IMR-90 (cell line): Measurements from ENCODE around the gene ZNF544. TPM values are rescaled to one million over a fixed set of nuclear protein-coding genes. Genes with fewer than 3 reads are reported as not detected.

Source experiments
- ATAC-seq: fragments of 200-7000 bp; cut with Tn5 transposase; 2 replicates; pipeline ENCODE4 v1.9.1; 2020; ENCODE audit warnings: low read depth, mild to moderate bottlenecking, moderate library complexity
- BruUV-seq: library from RNA; stranded (reverse); fragments of 400-500 nt; replicated peaks from 2 replicates; lab custom pipeline; 2021; lab: Mats Ljungman, UMichigan
- CTCF ChIA-PET: fragments of 300-600 bp; formaldehyde crosslinking; extraction: SDS; loops from one replicate; lab custom pipeline; 2021; ENCODE audit warnings: antibody characterized with exemption; lab: Yijun Ruan, JAX
- POLR2A ChIA-PET: fragments of 300-600 bp; sonication (Branson Sonifier 250); formaldehyde crosslinking; loops from one replicate; lab custom pipeline; 2022; ENCODE audit warnings: antibody characterized with exemption; ENCODE audit not compliant: unreplicated experiment; lab: Charles Lee
- DNase-seq: peaks from one replicate; pipeline ENCODE4 v3.0.0; 2013
- H2AFZ ChIP-seq: replicated peaks from 2 replicates; pipeline ENCODE3; 2013; ENCODE audit warnings: low read length, mild to moderate bottlenecking; ENCODE audit not compliant: poor library complexity
- H2AK5ac ChIP-seq: 2 replicates; pipeline ENCODE4 v1.6.1; 2013; ENCODE audit warnings: low read depth, low read length, inconsistent platforms
- H2AK9ac ChIP-seq: replicated peaks from 2 replicates; pipeline ENCODE3; 2013; ENCODE audit warnings: mild to moderate bottlenecking, low read depth, low read length, moderate library complexity; ENCODE audit not compliant: poor library complexity
- H2BK120ac ChIP-seq: 2 replicates; pipeline ENCODE4 v1.6.1; 2013; ENCODE audit warnings: low read depth, low read length, inconsistent platforms
- H2BK15ac ChIP-seq: 3 replicates; pipeline ENCODE4 v1.6.1; 2013; ENCODE audit warnings: low read depth, low read length, inconsistent platforms
- H2BK20ac ChIP-seq: 2 replicates; pipeline ENCODE4 v1.6.1; 2013; ENCODE audit warnings: low read depth, mild to moderate bottlenecking, inconsistent platforms, low read length, moderate library complexity
- H2BK5ac ChIP-seq: 2 replicates; pipeline ENCODE4 v1.6.1; 2013; ENCODE audit warnings: mild to moderate bottlenecking, low read depth, low read length, inconsistent platforms; ENCODE audit not compliant: poor library complexity, severe bottlenecking
- H3K14ac ChIP-seq: replicated peaks from 2 replicates; pipeline ENCODE4 v1.6.1; 2013; ENCODE audit warnings: low read depth, low read length, inconsistent platforms
- H3K18ac ChIP-seq: 2 replicates; pipeline ENCODE4 v1.6.1; 2013; ENCODE audit warnings: low read depth, low read length, control low read depth
- H3K23ac ChIP-seq: 2 replicates; pipeline ENCODE4 v1.6.1; 2013; ENCODE audit warnings: low read depth, low read length, inconsistent platforms
- H3K27ac ChIP-seq: 2 replicates; pipeline ENCODE4 v1.5.1; 2013; ENCODE audit warnings: mild to moderate bottlenecking, control low read depth, low read length; ENCODE audit not compliant: insufficient read depth
- H3K27me3 ChIP-seq: 2 replicates; pipeline ENCODE4 v1.6.1; 2013; ENCODE audit warnings: low read length; ENCODE audit not compliant: control insufficient read depth, insufficient read depth
- H3K36me3 ChIP-seq: 2 replicates; pipeline ENCODE4 v1.6.1; 2013; ENCODE audit warnings: low read length, mixed read lengths; ENCODE audit not compliant: control insufficient read depth, insufficient read depth
- H3K4ac ChIP-seq: 2 replicates; pipeline ENCODE4 v1.6.1; 2013; ENCODE audit warnings: low read depth, low read length, inconsistent platforms
- H3K4me1 ChIP-seq: 2 replicates; pipeline ENCODE4 v1.6.1; 2013; ENCODE audit warnings: low read length, mixed read lengths; ENCODE audit not compliant: control insufficient read depth, insufficient read depth
- H3K4me2 ChIP-seq: 2 replicates; pipeline ENCODE4 v1.6.1; 2013; ENCODE audit warnings: low read depth, mild to moderate bottlenecking, control low read depth, low read length, moderate library complexity
- H3K4me3 ChIP-seq: 2 replicates; pipeline ENCODE4 v1.5.1; 2013; ENCODE audit warnings: low read depth, mild to moderate bottlenecking, control low read depth, low read length, moderate library complexity; ENCODE audit not compliant: insufficient read depth
- H3K56ac ChIP-seq: 2 replicates; pipeline ENCODE4 v1.6.1; 2013; ENCODE audit warnings: low read length, inconsistent platforms; ENCODE audit not compliant: insufficient read depth; ENCODE audit errors: extremely low read depth
- H3K79me1 ChIP-seq, 2 experiments: 2 replicates each; pipeline ENCODE4 v1.6.1; 2013; ENCODE audit warnings: low read length in 2 of 2, inconsistent platforms in 1 of 2, low read depth in 1 of 2
- H3K9ac ChIP-seq: 2 replicates; pipeline ENCODE4 v1.6.1; 2013; ENCODE audit warnings: low read depth, low read length, control low read depth
- H3K9me1 ChIP-seq: 2 replicates; pipeline ENCODE4 v1.6.1; 2013; ENCODE audit warnings: low read length, inconsistent platforms; ENCODE audit not compliant: insufficient read depth
- H3K9me3 ChIP-seq: 2 replicates; pipeline ENCODE4 v1.6.1; 2013; ENCODE audit warnings: low read length; ENCODE audit not compliant: control insufficient read depth, insufficient read depth
- H4K20me1 ChIP-seq: 2 replicates; pipeline ENCODE4 v1.6.1; 2013; ENCODE audit warnings: low read length, inconsistent platforms; ENCODE audit not compliant: insufficient read depth
- H4K5ac ChIP-seq: 2 replicates; pipeline ENCODE4 v1.6.1; 2013; ENCODE audit warnings: mild to moderate bottlenecking, low read depth, low read length, control low read depth
- H4K8ac ChIP-seq, 2 experiments: 2 replicates each; pipeline ENCODE4 v1.6.1; 2013; ENCODE audit warnings: low read depth in 2 of 2, low read length in 2 of 2, control low read depth in 1 of 2, inconsistent platforms in 1 of 2
- H4K91ac ChIP-seq: 2 replicates; pipeline ENCODE4 v1.6.1; 2013; ENCODE audit warnings: low read depth, low read length, inconsistent platforms; ENCODE audit not compliant: insufficient read depth
- BHLHE40 ChIP-seq: fragments of 150-350 bp; IDR thresholded peaks from 2 replicates; pipeline ENCODE4 v1.6.1; 2016; ENCODE audit warnings: mild to moderate bottlenecking, low read depth, low read length
- CEBPB ChIP-seq: IDR thresholded peaks from 2 replicates; pipeline ENCODE4 v1.6.1; 2012; ENCODE audit warnings: low read depth, low read length, improper control_type of control experiment
- CHD1 ChIP-seq: IDR thresholded peaks from 2 replicates; pipeline ENCODE4 v1.6.1; 2012; ENCODE audit warnings: low read depth, low read length, improper control_type of control experiment
- FOS ChIP-seq: fragments of 150-350 bp; IDR thresholded peaks from 2 replicates; pipeline ENCODE4 v1.6.1; 2016; ENCODE audit warnings: low read depth, low read length
- MAFK ChIP-seq: IDR thresholded peaks from 2 replicates; pipeline ENCODE4 v1.6.1; 2012; ENCODE audit warnings: low read depth, low read length, improper control_type of control experiment
- MAZ ChIP-seq: IDR thresholded peaks from 2 replicates; pipeline ENCODE4 v1.6.1; 2012; ENCODE audit warnings: low read depth, mild to moderate bottlenecking, low read length, improper control_type of control experiment, moderate library complexity, borderline replicate concordance
- MXI1 ChIP-seq: IDR thresholded peaks from 2 replicates; pipeline ENCODE4 v1.6.1; 2012; ENCODE audit warnings: low read depth, mild to moderate bottlenecking, low read length, moderate library complexity, borderline replicate concordance
- NFE2L2 ChIP-seq: fragments of 150-350 bp; IDR thresholded peaks from 2 replicates; pipeline ENCODE4 v1.6.1; 2016; ENCODE audit warnings: low read depth, mild to moderate bottlenecking, low read length
- RAD21 ChIP-seq: IDR thresholded peaks from 2 replicates; pipeline ENCODE4 v1.6.1; 2012; ENCODE audit warnings: low read length, improper control_type of control experiment
- RCOR1 ChIP-seq: IDR thresholded peaks from 2 replicates; pipeline ENCODE4 v1.6.1; 2012; ENCODE audit warnings: mild to moderate bottlenecking, low read length, improper control_type of control experiment; ENCODE audit not compliant: insufficient replicate concordance
- RFX5 ChIP-seq: IDR thresholded peaks from 2 replicates; pipeline ENCODE4 v1.8.0; 2012; ENCODE audit warnings: low read depth, mild to moderate bottlenecking, low read length, moderate library complexity
- SMC3 ChIP-seq: fragments of 150-350 bp; IDR thresholded peaks from 2 replicates; pipeline ENCODE4 v1.6.1; 2016; ENCODE audit warnings: low read depth, mild to moderate bottlenecking, antibody characterized with exemption, low read length, moderate library complexity
- WGBS, 2 experiments: methylation state at CpG; one replicate each; pipeline versions ENCODE4 v1.1.5 to v1.1.7; 2013; ENCODE audit warnings: missing lambda C conversion rate in 2 of 2; ENCODE audit not compliant: insufficient read length in 1 of 2; ENCODE audit errors: extremely low coverage in 2 of 2; 5-methylcytosine and 5-hydroxymethylcytosine counted together
- dilution Hi-C: fragments of 300-500 bp; cut with HindIII; formaldehyde crosslinking; loops from one replicate; pipeline ENCODE4 v1.14.3; 2018; ENCODE audit warnings: low sequenced_read_pairs; ENCODE audit not compliant: unreplicated experiment
- in situ Hi-C: fragments of 300-500 bp; cut with MboI; formaldehyde crosslinking; loops from 3 replicates; pipeline ENCODE4 v1.14.3; 2019; ENCODE audit warnings: low sequenced_read_pairs, inconsistent platforms, mixed read lengths
- intact Hi-C: fragments of 100-400 bp; cut with micrococcal nuclease; formaldehyde crosslinking; loops from 2 replicates; pipeline ENCODE4 v1.10.0; 2022
- polyA plus RNA-seq, 3 experiments: library from polyadenylated mRNA; depleted of rRNA; stranded (reverse); fragments of >200 nt; gene quantifications; 2 replicates each; pipeline ENCODE4 v1.2.3, GENCODE V29; 2012; ENCODE audit warnings: low replicate concordance in 1 of 3
- total RNA-seq: library from RNA; depleted of rRNA; stranded (reverse); fragments of >200 nt; gene quantifications from 2 replicates; pipeline ENCODE4 v1.2.3, GENCODE V29; 2012
- TF ChIP-seq, protein P1 (sequence below): fragments of 150-350 bp; IDR thresholded peaks from 2 replicates; pipeline ENCODE4 v1.6.1; 2017; ENCODE audit warnings: mild to moderate bottlenecking, antibody characterized with exemption, low read length, low read depth
- TF ChIP-seq, protein P2 (sequence below): fragments of 150-350 bp; IDR thresholded peaks from 2 replicates; pipeline ENCODE4 v1.6.1; 2016; ENCODE audit warnings: low read depth, mild to moderate bottlenecking, low read length, moderate library complexity, borderline replicate concordance

The ZNF544 gene
- total and polyA plus RNA-seq, 2 of the 4 experiments (the other 2 are of a cell fraction), result 19.3 to 45.9 TPM

DNA sequence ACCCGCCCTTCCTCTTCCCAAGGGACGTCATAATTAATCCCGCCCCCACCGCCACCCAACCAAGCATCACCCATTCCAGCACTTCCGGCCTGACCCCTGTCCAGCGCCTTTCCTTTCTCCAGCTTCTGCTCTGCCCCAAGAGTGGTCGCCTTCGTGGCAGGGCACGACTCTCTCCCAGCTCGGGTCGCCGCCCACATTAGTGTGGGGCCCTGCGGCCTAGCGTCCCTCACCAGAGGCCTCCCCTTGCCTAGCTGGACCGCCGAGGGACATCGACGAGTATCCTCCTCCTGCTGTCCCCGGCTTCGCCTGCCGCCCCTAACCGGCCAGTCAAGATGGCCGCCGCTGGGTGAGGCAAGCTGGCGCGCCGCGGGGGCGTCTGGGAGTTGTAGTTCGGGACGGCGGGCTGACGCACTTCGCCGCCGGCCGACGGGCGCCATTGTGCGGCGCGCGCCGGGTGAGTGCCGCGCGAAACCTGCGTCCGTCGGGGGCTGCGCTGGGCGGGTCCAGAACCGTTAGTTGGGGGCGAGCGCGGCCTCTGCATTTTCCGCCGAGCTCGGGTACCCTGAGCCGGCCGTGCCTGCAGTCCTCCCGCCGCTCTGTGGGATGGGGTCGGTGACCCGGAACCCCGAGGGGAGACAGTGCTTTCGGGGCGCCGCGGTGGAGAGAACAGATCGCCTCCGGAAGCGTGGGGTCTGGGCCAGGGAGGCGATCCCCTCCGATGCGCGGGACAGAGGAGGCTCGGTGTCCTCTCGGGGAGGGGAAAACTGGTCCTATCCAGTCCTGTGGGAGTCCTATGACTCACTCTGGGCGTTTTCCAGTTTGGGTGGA, 45.5 kb upstream of the ZNF544 start, which contains the start of gene ZNF274:
Gene ZNF274 (plus strand): TSS at position 73 of the 828 bp plus-strand sequence. CDS start 905 bp downstream, outside the sequence.
- peak within 1 kb of the TSS; percentile 95 for H2BK120ac ChIP-seq
- ChIA-PET CTCF (no interaction called here), POLR2A (interaction anchor here (0.6 to 1.1 kb wide), 2 partner anchors 12 to 180 kb away, joined by 3 read pairs; no protein-coding TSS in a partner anchor)
- no peak within 1 kb of the TSS for H2BK20ac ChIP-seq
- peaks cover 82% of the 10 kb centered on the region for H3K9me3 ChIP-seq
- H3K18ac ChIP-seq, result peak within 1 kb of the TSS; percentile 99
- peak within 1 kb of the TSS; percentile 99; the same call in 2 of the 3 replicates for H2BK15ac ChIP-seq
- 1% methylated on average over 29 of the region's 80 CpGs; no CpG with 5 or more reads in 1 of the 2 experiments for WGBS, 2 experiments
- H3K4me2 ChIP-seq, result peak within 1 kb of the TSS; percentile 93
- intact Hi-C loops, result loop anchor here (5.0 kb wide), 1 partner anchor 94 kb away; the partner anchor contains the start of gene ZNF8
- no peaks in the 10 kb centered on the region for H4K20me1 ChIP-seq
- in situ Hi-C loops, result no loop called here
- peak within 1 kb of the TSS; percentile 100 for H2AFZ ChIP-seq
- dilution Hi-C loops, result no loop called here
- peak within 1 kb of the TSS; percentile 95 for H3K9ac ChIP-seq
- H3K27me3 ChIP-seq, result no peaks in the 10 kb centered on the region
- no peaks in the 10 kb centered on the region for H3K9me1 ChIP-seq
- DNase-seq (peak; percentile 87), ATAC-seq (peak; percentile 99)
- H2AK9ac ChIP-seq, result peak within 1 kb of the TSS; percentile 99
- peak within 1 kb of the TSS; percentile 100 for H3K4ac ChIP-seq
- peak within 1 kb of the TSS; percentile 97 for H3K14ac ChIP-seq
- no peaks in the 10 kb centered on the region for H3K4me1 ChIP-seq
- H3K4me3 ChIP-seq, result peak within 1 kb of the TSS; percentile 98
- peak within 1 kb of the TSS; percentile 100 for H4K5ac ChIP-seq
- H4K91ac ChIP-seq, result peak within 1 kb of the TSS; percentile 100
- H2AK5ac ChIP-seq, result peak within 1 kb of the TSS; percentile 97
- BruUV-seq, result no TSS peak
- H3K27ac ChIP-seq, result peak within 1 kb of the TSS; percentile 100
- peak within 1 kb of the TSS; percentile 93 for H3K23ac ChIP-seq
- peaks cover 22 to 31% of the 10 kb centered on the region in 2 experiments; a peak in 3 of 4 replicates for H3K79me1 ChIP-seq
- H3K56ac ChIP-seq, result peak within 1 kb of the TSS; percentile 84
- peak within 1 kb of the TSS; percentile 100 for H2BK5ac ChIP-seq
- H3K36me3 ChIP-seq, result peaks cover 39% of the 10 kb centered on the region
- peak within 1 kb of the TSS; percentile 98 to 100 for H4K8ac ChIP-seq
- TF ChIP-seq, protein P1, sequence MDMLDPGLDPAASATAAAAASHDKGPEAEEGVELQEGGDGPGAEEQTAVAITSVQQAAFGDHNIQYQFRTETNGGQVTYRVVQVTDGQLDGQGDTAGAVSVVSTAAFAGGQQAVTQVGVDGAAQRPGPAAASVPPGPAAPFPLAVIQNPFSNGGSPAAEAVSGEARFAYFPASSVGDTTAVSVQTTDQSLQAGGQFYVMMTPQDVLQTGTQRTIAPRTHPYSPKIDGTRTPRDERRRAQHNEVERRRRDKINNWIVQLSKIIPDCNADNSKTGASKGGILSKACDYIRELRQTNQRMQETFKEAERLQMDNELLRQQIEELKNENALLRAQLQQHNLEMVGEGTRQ, result no peak
- peak; percentile 38; the same call in 1 of the 2 replicates for TF ChIP-seq MAZ
- peak; percentile 75; the same call in 1 of the 2 replicates for TF ChIP-seq CHD1
- no peak for TF ChIP-seq RAD21
- peak; percentile 17 for TF ChIP-seq RCOR1
- no peak for TF ChIP-seq SMC3
- TF ChIP-seq MXI1, result no peak
- TF ChIP-seq RFX5, result no peak
- TF ChIP-seq NFE2L2, result no peak
- peak; percentile 24; the same call in 1 of the 2 replicates for TF ChIP-seq FOS
- no peak for TF ChIP-seq MAFK
- TF ChIP-seq, protein P2, sequence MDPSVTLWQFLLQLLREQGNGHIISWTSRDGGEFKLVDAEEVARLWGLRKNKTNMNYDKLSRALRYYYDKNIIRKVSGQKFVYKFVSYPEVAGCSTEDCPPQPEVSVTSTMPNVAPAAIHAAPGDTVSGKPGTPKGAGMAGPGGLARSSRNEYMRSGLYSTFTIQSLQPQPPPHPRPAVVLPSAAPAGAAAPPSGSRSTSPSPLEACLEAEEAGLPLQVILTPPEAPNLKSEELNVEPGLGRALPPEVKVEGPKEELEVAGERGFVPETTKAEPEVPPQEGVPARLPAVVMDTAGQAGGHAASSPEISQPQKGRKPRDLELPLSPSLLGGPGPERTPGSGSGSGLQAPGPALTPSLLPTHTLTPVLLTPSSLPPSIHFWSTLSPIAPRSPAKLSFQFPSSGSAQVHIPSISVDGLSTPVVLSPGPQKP, result no peak
- peak; percentile 86 for TF ChIP-seq CEBPB
- no peak for TF ChIP-seq BHLHE40
